Peyer's patch (tissue), 4 donors: ENCODE measurements around the gene MIEN1. TPM values are rescaled to one million over a fixed set of nuclear protein-coding genes. Genes with fewer than 3 reads are reported as not detected.
A peak's percentile ranks its signal among the peaks of the same experiment; 100 is the strongest.
"Not testable (repeated sequence)": the region's sequence is repeated elsewhere in the genome, so short reads cannot be mapped to it uniquely, and the experiment has no call there.

Experiments used
- DNase-seq, 3 donors: peaks; one replicate each; pipeline ENCODE4 v3.0.0-alpha.2; 2017 to 2019
- H3K27ac ChIP-seq, 4 donors: fragments of 200-600 bp; sonication (generic); one replicate each; pipeline ENCODE4 v1.5.1; 2016 to 2019
- H3K27me3 ChIP-seq, 2 donors: fragments of 200-600 bp; sonication (generic); one replicate each; pipeline ENCODE4 v1.5.1; 2019
- H3K36me3 ChIP-seq, 3 donors: fragments of 200-600 bp; sonication (generic); one replicate each; pipeline ENCODE4 v1.5.1; 2016 to 2019
- H3K4me1 ChIP-seq, 4 donors: fragments of 200-600 bp; sonication (generic); one replicate each; pipeline ENCODE4 v1.5.1; 2016 to 2019
- H3K4me3 ChIP-seq, 4 donors: fragments of 200-600 bp; sonication (generic); 1 replicate in 3 of 4; 2 replicates in 1 of 4; pipeline ENCODE4 v1.5.1; 2016 to 2019; ENCODE audit warnings: mild to moderate bottlenecking in 1 of 4
- H3K9me3 ChIP-seq, 4 donors: fragments of 200-600 bp; sonication (generic); one replicate each; pipeline ENCODE4 v1.5.1; 2016 to 2019; ENCODE audit warnings: mild to moderate bottlenecking in 1 of 4
- CTCF ChIP-seq, 6 experiments: fragments of 450-650 bp in 4 of 6; fragments of 200-600 bp in 2 of 6; sonication (generic) in 1 of 6; IDR thresholded peaks; one replicate each; pipeline ENCODE4 v1.5.1; 2017 to 2019; ENCODE audit warnings: antibody characterized with exemption in 6 of 6, mild to moderate bottlenecking in 3 of 6, moderate library complexity in 1 of 6
- POLR2A ChIP-seq, 2 donors: fragments of 450-650 bp; IDR thresholded peaks; one replicate each; pipeline ENCODE4 v1.5.1; 2017; ENCODE audit warnings: antibody characterized with exemption in 2 of 2, mild to moderate bottlenecking in 2 of 2, moderate library complexity in 2 of 2
- total RNA-seq, 4 donors: library from RNA; depleted of rRNA; stranded (reverse); fragments of >200 nt; gene quantifications; one replicate each; pipeline ENCODE4 v1.1.0, GENCODE V29; 2016

The MIEN1 gene
- total RNA-seq, 4 donors from 2014 or later = 44.6 to 74.9 (median 57.9) TPM

GRCh38 chr17:39765175-39765574 is 34.8 kb upstream of the MIEN1 start:
- H3K27me3 ChIP-seq = no peaks in the 10 kb centered on the region
- DNase-seq = no peak
- peaks cover 0 to 10% (median 5%) of the 10 kb centered on the region in 4 donors for H3K4me1 ChIP-seq
- H3K27ac ChIP-seq = no peak overlapping the region
- TF ChIP-seq CTCF (IDR thresholded peaks at IDR 0.05) (no peak), POLR2A (IDR thresholded peaks at IDR 0.05) (no peak)
- H3K36me3 ChIP-seq = no peaks in the 10 kb centered on the region
- H3K9me3 ChIP-seq = no peaks in the 10 kb centered on the region
- H3K4me3 ChIP-seq = no peak overlapping the region

GRCh38 chr17:39764171-39764570 is 33.8 kb upstream of the MIEN1 start:
- H3K27ac ChIP-seq, H3K27me3 ChIP-seq, H3K9me3 ChIP-seq, H3K36me3 ChIP-seq, H3K4me3 ChIP-seq, DNase-seq: not testable (repeated sequence)
- H3K4me1 ChIP-seq = peaks cover 0 to 12% (median 2%) of the 10 kb centered on the region in 4 donors

- no peak for DNase-seq
- Histone ChIP-seq H3K4me3 (no peak overlapping the region), H3K9me3 (no peaks in the 10 kb centered on the region), H3K36me3 (no peaks in the 10 kb centered on the region), H3K27ac (no peak overlapping the region), H3K4me1 (peaks cover 0 to 14% (median 4%) of the 10 kb centered on the region in 4 donors), H3K27me3 (no peaks in the 10 kb centered on the region)
- TF ChIP-seq CTCF (IDR thresholded peaks at IDR 0.05) (no peak), POLR2A (IDR thresholded peaks at IDR 0.05) (no peak)
These were observed 32.9 kb upstream of the MIEN1 start for GRCh38 chr17:39763051-39763820.

GRCh38 chr17:39761861-39762496 is 31.6 kb upstream of the MIEN1 start:
- Histone ChIP-seq H3K27ac (no peak overlapping the region), H3K27me3 (no peaks in the 10 kb centered on the region), H3K9me3 (no peaks in the 10 kb centered on the region), H3K36me3 (no peaks in the 10 kb centered on the region), H3K4me1 (peaks cover 0 to 20% (median 7%) of the 10 kb centered on the region in 4 donors), H3K4me3 (no peak overlapping the region)
- TF ChIP-seq CTCF (IDR thresholded peaks at IDR 0.05) (no peak), POLR2A (IDR thresholded peaks at IDR 0.05) (no peak)
- DNase-seq = no peak

GRCh38 chr17:39759204-39759603 is 28.9 kb upstream of the MIEN1 start:
- peak in 1 of 3 donors; percentile 47 for DNase-seq
- H3K27me3 ChIP-seq = no peaks in the 10 kb centered on the region
- no peak overlapping the region for H3K4me3 ChIP-seq
- H3K9me3 ChIP-seq = no peaks in the 10 kb centered on the region
- no peaks in the 10 kb centered on the region for H3K36me3 ChIP-seq
- TF ChIP-seq POLR2A (IDR thresholded peaks at IDR 0.05) (no peak), CTCF (IDR thresholded peaks at IDR 0.05) (no peak)
- H3K27ac ChIP-seq = peak overlapping the region in 2 of 4 donors; percentile 34 to 95
- peaks cover 0 to 37% (median 8%) of the 10 kb centered on the region in 4 donors for H3K4me1 ChIP-seq
